ENCODE data around the gene SLAMF8. TPM values are rescaled to one million over a fixed set of nuclear protein-coding genes. Genes with fewer than 3 reads are reported as not detected.

SLAMF8 gene
- total and polyA plus RNA-seq, 2 of the 8 experiments (the other 6 are each of a cell fraction or from before 2014, with no cell fraction given), result not detected

DNA sequence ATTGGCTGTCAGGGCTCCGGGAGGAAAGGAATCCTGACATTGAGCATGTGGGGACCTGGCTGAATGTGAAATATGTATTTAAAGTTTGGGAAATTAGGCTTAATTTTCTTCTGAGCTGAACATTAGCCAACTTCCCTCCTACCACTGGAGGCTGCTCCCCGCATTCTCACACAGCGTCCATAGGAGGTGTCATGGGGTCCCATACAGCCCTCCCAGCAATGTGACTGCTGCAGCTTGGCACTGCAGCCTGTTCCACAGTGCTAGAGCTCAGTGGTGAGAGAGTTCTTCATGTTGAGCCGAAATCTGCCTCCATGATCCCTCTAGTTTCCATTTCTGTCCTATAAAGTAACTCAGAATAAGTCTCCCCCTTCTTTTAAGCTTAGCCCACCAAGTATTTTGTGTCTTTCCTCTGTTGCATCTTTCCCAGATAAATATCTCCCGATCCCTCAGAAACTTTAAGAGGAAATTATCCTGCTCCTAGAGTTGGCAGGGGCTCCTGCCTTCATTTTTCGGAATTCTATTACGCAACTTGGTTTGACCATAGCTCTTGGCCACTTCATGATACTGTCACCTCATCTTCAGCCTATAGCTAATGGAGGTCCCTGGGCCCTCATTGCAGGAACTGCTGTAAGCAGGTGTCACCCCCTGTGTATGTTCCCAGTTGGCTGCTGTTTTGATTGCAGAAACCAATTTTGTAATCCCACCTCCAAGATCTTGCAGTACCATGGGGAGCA is 22.6 kb upstream of the SLAMF8 start (continued):
- TF ChIP-seq CTCF (IDR thresholded peaks at IDR 0.05; ENCODE audit: control extremely low read depth in 1 of 3, insufficient read depth in 1 of 3, low read depth in 1 of 3, low read length in 3 of 3), result peak; percentile 15 to 55 (median 51)
